Measurements from ENCODE around the gene MED9.
"Not testable (repeated sequence)": the region's sequence is repeated elsewhere in the genome, so short reads cannot be mapped to it uniquely, and the experiment has no call there.

Gene MED9

DNA sequence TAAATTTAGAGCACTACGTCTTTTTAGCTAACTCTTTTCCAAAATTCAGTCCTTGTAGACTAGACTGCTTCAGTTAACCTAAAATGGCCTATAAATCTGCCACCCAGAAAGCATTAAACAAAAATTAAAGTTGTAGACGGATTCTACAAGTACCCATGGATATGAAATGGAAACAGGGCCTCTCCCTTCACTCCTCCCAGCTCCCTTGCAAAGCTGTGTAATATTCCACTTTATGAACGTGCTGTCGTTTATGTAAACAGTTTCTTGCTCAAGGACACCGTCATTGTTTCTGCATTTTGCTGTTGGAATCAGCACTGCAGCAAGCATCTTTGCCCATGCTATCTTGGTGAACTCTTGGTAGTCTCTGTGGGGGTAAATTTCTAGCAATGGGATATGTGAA is 5.1 kb downstream of the MED9 start:
- no peak overlapping the region for H3K4me3 ChIP-seq (ENCODE audit: low read depth, low read length)
- DNase-seq (ENCODE audit: low read depth): no peak

DNA sequence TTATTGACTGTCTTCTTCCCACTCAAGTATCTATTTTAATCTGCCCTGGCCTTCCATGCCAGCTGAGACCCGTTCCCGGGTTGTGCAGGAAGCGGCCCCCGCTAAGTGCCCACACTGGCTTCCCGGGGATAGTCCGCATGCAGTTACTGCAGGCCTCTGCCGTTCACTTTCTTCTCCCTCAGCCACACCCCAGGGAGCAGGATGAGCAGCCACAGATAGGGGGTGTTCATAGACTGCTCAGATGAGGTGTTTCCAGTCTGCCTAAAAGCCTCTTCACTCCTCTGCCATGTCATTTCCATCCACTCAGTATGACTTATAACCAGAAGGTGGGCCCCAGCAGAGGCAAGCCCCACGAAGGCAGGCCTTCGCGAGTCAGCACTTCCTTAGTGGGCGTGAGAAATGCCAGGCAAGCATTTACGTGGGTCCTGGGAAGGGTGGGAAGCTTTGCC is 7.7 kb downstream of the MED9 start:
- H3K4me3 ChIP-seq (ENCODE audit: low read depth, low read length): no peak overlapping the region
- no peak for DNase-seq (ENCODE audit: low read depth)

DNA sequence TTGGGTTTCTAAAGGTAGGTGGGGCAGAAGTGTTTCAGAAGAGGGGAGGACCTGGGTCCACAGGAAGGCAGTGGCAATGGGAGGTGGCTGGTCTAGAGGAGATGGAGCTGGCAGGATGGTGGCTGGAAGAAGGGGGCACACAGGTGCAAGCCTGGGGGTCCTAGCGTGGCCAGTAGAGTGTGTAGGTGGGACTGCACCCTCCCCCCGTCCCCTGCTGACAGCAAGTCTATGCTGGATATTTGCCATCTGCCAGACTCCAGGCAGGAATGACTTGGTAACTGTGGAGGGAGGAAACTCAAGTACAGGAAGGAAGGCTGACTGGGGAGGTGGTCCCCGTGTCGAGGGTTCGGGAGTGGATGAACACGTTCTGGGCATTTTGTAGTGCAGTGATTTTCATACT is 8.6 kb downstream of the MED9 start:
- DNase-seq (ENCODE audit: low read depth): no peak
- H3K4me3 ChIP-seq (ENCODE audit: low read depth, low read length): no peak overlapping the region

DNA sequence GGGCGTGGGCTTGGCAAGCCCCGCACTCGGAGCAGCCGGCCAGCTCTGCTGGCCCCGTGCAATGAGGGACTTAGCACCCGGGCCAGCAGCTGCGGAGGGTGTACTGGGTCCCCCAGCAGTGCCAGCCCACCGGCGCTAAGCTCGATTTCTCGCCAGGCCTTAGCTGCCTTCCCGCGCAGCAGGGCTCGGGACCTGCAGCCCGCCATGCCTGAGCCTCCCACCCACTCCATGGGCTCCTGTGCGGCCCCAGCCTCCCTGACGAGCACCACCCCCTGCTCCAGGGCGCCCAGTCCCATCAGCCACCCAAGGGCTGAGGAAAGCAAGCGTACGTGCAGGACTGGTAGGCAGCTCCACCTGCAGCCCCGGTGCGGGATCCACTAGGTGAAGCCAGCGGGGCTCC is 9.6 kb downstream of the MED9 start:
- not testable (repeated sequence) for H3K4me3 ChIP-seq (ENCODE audit: low read depth, low read length); DNase-seq (ENCODE audit: low read depth)

DNA sequence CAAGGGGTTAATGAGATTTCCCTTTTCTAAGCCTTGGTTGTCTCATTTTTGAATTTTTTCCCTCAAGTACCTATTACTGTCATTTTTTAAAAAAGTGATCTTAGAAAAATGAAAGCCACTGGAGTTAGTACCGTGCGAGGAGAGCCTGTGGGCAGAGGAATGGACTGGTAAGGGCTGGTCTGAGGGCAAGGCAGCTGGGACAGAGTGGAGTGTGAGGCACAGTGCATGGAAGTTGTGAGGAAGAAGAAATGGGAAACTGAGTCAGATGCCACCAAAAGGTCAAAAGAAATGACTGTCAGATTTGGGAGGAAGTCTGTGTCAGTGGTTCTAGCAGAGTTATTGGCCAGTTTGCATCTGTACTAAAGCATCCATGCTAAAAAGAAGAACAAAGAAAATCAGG is 11.2 kb downstream of the MED9 start:
- no peak for DNase-seq (ENCODE audit: low read depth)
- H3K4me3 ChIP-seq (ENCODE audit: low read depth, low read length): no peak overlapping the region

DNA sequence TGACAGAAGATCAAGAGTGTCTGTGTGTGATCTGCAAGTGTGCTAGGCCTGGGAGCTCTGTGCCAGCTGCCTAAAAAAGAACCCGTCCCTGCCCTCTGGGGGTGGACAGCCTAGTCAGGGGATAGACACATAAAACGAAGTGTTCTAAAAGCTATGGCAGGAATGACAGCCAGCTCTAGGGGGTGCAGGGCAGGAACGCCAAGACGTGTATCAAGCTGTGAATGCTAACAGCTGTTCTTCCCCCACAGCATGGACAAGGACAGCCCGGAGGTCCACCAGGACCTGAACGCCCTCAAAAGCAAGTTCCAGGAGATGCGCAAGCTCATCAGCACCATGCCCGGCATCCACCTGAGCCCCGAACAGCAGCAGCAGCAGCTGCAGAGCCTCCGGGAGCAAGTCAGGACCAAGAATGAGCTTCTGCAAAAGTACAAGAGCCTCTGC is 14.3 kb downstream of the MED9 start:
- no peak for DNase-seq (ENCODE audit: low read depth)
- H3K4me3 ChIP-seq (ENCODE audit: low read depth, low read length): no peak overlapping the region

DNA sequence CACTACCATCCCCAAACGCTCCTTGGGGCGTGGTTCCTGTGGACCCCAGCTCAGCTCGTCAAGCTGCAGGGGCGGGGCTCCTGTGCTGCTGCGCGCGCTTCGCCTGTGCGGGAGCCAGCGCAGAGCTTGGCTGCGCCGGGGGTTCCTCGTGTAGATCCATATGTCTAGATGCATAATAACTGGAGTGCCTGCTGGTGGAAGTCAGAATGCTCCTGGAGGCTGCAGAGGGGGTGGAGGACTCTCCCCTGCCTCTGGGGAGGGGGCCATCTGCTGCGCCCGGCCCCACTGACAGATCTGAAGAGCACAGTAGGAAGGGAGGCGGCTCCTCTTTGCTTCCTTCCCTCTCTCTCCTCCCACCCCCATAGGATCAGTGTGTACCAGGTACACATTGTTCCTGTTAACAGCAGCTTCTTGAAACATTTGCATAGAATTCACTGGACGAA is 14.8 kb downstream of the MED9 start:
- no peak overlapping the region for H3K4me3 ChIP-seq (ENCODE audit: low read depth, low read length)
- DNase-seq (ENCODE audit: low read depth): no peak

DNA sequence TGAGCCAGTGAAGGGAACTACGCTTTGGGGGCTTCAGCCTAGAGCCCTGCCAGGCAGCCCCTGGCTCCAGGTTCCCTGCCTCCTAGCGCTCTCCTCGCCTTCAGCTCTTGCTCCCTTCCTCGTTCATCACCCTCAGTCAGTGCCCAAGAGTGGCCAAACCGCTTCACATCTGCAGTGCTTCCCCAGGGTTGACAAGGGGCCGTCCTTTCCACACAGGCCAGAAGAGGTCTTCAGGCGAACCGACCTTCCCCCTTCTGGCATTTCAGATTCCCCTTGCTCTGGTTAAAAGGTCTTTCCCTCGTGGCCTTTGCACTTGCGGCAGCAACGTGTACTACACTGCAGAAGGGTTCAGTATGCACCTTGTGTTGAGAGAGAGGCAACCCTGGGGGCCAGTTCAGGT is 15.3 kb downstream of the MED9 start:
- H3K4me3 ChIP-seq (ENCODE audit: low read depth, low read length): no peak overlapping the region
- no peak for DNase-seq (ENCODE audit: low read depth)

DNA sequence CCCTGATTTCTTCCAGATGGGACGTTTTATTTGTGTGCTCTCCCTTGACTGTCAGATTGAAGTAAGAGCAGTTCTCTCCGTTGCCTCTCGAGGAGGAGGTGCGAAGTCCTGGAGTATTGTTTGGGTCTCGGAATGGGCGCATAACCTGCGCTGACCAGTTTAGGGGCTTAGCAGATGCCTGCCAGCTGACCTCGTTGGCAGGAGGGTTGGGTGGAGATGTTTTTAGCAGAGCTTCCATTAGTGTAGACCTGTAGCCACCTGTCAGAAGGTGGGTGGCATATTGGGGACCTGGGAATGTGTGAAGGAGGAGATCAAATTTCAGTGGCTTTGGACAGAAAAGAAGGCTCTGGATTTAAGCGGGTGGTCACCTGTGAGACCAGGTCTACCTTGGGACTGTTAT is 15.8 kb downstream of the MED9 start:
- H3K4me3 ChIP-seq (ENCODE audit: low read depth, low read length): no peak overlapping the region
- DNase-seq (ENCODE audit: low read depth): no peak

DNA sequence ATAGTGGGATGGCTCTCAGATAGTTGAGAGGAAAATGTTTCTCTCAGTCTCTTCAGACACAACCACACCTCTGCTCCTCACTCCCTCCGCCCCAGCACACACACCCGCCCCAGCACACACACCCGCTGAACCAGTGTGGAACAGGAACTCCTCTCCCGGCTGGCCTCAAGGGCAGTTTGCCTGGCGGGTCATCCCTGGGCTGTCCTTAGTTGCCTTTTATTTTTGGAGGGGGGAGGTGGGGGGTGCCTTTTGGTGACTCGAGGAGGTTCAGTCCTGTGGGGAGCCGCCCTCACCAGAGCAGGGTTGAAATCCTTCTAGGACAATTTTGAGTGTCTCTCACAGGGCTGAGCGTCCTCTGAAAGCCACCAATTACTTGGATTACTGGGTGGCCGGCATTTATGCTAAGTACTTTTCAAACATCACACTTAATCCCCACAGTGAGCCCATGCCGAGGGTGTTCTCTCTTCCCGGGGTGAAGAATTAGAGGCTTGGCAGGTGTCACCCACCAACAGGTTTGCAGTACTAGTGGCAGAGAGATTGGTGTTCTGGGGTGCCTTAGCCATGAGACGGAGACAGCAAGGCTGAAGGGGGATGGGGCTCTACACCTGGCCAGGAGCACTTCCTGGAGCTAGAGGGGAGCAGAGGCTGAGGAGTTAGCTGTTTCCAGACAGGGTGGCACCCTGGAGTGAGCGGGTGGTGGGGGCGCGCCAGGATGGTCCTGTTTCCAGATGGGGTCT is 16.6 kb downstream of the MED9 start:
- DNase-seq (ENCODE audit: low read depth): no peak
- H3K4me3 ChIP-seq (ENCODE audit: low read depth, low read length): no peak overlapping the region

DNA sequence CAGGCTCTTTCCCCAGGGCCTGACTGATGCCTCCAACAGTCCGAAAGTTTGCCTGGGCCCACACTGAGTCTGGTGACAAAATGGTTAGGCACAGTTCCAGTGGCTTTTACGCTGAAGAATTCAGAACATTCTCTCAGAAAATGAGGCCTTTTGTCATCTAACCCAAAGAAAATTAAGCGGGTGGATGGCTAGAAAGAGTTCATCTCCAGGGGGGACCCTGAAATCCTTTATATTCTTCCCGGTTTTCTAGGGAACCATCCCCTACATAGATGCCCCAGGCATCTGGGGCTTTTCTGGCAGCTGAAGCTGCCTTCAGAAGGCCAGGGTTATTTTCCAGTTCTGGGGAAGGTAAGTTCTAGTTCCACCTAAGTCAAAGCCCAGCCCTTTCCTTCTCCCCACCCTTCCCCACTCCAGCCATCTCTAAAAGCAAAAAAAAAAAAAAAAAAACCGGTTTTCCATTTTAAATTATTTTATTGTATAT is 17.2 kb downstream of the MED9 start:
- no peak for DNase-seq (ENCODE audit: low read depth)
- no peak overlapping the region for H3K4me3 ChIP-seq (ENCODE audit: low read depth, low read length)

DNA sequence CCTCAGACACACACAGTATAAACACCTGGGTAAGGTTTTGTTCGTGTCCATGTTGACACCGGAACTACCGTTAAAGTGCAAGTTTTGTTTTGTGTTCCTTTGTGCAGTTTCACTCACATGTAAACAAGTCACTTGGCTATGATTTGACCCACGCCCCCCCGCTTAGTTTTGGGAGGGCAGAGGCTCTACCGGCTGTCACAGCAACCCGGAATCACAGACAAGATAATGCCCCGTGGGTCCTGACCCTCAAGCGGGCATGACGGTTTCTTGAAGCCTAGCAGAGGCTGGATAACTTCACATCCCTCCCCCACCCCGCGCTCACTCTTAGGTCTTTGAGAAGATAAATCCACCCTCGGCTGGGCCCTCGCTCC is 17.7 kb downstream of the MED9 start:
- H3K4me3 ChIP-seq (ENCODE audit: low read depth, low read length): peak overlapping the region; percentile 60
- DNase-seq (ENCODE audit: low read depth): no peak

DNA sequence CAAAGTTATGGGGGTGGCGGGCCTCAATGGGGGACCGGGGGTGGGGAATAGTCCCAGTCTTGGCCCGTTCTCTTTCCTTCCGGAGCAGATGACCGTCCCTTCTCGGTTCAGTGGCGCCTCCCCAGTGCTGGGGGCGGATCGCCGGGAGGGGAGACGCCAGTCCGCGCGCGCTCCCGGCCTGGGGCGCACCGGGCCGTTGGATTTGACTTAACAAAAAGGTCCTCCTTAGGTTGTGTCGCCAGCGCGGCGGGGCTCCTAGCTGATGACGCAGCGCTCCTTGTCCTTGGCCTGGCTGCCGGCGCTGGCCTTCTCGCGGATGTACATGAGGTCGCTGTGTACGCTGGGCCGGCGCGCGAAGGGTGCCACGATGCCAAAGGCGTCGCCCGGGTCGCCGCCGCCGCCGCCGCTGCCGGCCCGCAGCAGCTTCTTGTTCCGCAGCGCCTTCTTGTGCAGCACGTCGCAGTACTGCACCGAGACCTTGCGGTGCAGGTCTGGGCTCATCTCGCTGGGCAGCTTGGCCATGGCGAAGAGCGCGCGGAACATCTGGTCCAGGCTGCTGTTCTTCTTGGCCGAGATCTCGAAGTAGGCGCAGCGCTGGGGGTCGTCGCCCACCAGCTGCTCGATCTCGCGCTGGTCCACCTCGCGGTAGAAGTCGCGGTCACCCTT is 18.2 kb downstream of the MED9 start:
- H3K4me3 ChIP-seq (ENCODE audit: low read depth, low read length): peak overlapping the region; percentile 60
- no peak for DNase-seq (ENCODE audit: low read depth)

DNA sequence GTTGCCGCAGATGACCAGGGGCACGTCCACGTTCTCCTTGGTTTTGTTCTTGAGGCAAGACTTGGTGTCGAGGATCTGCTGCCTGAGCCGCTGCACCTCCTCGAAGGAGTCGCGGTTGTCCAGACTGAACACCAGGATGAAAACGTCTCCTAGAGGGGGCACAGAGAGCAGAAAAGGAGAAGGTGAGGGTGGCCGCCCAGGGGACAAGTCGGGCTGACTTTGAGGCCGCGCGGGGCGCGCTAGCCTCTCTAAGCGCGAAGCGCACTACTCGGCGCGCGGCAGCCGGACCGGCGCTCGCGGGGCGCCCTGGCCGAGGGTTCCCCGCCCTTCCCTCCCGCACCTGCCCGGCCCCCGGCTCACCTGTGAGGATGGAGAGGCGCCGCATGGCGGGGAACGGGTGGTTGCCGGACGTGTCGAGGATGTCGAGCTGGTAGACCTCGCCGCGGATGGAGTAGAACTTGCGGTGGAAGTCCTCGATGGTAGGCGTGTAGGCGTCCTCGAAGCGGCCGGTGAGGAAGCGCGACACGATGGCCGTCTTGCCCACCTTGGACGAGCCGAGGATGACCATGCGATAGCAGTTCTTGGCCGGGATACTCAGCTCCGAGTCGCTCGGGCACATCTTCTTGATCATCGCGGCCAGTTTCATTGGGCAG is 18.9 kb downstream of the MED9 start:
- no peak for DNase-seq (ENCODE audit: low read depth)

DNA sequence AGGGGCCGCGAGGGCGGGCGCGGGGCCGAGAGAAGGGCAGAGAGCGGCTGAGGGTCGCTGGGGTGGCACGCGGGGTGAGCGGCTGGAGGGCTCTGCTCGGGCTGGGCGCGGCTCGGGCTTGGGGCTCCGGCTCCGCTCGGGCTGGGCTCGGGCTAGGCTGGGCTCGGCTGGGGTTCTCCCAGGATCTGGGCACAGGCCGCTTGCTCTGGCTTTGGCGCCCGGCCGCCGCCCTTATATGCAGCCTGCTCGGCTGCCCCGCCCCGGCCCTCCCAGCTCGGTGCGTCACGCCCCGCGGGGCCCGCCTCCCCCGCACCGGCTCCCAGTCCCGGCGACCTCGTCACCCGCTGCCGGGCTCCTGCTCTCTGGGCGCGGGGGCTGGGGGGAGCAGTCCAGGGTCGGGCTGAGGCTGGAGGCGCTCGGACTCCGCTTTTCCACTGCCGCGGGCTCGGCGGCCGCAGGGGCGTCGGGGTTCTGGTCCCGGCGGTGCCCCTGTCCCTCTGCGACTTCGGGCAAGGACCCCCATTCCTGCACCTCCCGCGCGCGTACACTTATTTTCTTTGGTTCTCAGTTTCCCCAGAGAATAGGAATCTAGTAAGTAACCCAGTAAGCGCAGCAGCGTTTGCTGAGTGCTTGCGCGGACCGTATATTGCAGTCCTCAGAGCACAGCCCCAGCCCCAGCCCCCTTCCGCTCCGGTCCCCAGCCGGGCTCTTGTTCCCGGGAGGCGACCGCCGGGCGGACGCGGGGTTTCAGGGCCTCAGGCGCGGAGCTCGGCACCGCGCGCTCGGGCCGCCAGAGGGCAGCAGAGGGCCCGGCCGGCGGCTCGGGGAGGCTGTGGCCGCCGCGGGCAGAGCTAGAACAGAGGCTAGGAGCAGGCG is 19.6 kb downstream of the MED9 start, which contains the start of gene RASD1:
Gene RASD1 (minus strand): TSS at position 207 of the 876 bp plus-strand sequence. CDS start 214 bp downstream, outside the sequence.
- H3K4me3 ChIP-seq (ENCODE audit: low read depth, low read length): peak within 1 kb of the TSS; percentile 60
- peak; percentile 62 for DNase-seq (ENCODE audit: low read depth)

More for the DNA sequence above, 18.9 kb downstream of the MED9 start:
- peak overlapping the region; percentile 60 for H3K4me3 ChIP-seq (ENCODE audit: low read depth, low read length)

DNA sequence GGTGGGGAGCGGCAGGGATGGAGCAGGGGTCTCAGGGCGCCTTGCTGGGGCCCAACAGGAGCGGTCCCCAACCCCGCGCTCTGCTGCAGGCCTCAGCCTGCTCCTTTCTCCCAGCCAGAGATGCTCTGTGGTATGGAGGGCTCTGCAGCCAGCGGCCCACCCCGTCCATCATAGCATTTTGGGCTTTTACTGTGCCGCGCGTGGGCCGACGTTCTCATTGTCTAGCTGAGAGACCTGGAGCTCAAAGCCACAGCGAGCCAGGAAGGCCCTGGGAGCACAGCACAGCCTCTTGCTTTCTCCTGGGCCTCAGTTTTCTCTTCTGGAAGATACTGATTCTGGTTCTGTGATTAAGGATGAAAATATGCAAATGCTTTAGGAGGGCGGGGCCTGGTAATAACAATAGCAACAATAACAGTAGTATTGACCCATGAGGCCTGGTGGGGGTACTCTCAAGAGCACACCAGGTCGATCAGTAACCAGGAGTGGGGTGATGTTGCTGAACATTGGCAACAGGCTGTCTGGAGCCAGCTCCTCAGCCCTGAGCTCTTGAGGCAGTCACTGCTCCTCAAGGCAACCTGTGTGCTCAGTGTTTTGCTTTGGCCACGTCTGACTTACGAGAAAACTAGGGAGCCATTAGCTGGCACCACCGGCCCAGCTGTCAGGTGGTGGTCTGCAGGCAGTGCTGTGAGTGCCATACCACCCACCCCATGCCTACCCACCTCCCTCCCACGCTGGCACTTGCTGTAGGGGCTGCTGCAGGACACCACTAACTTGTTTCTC is 20.5 kb downstream of the MED9 start:
- H3K4me3 ChIP-seq (ENCODE audit: low read depth, low read length): peak overlapping the region; percentile 13

DNA sequence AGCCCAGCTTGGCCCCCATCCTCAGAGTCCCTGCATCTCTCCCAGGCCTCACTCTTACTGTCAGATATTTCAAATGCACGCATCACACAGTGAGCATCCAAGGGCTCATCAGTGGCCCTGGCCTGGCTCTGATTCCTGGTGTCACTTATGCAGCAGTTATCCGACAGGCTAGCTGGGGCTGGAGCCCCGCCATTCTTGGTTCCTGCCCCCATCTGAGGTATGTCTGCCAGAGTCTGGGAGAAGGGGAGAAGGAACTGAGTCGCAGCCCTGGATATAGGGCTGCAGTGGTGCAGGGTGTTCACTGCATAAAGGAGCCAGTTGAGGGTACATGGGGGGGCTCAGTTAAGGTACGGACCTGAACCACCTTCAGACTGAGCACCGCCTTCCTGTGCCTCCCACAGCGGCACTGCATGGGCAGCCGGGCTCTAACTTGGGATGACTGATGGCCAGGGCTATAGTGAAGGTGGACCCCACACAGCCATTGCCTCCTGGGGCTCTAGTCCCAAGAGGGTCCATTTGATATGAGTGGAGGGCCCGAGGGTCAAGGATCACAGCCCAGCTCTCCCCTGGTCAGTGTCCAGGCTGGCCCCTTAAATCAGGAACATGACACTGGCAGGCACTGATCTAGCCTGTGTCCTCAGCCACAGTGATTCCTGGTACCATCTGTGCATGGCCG is 21.2 kb downstream of the MED9 start:
- no peak for DNase-seq (ENCODE audit: low read depth)
- no peak overlapping the region for H3K4me3 ChIP-seq (ENCODE audit: low read depth, low read length)

More for the DNA sequence above, 20.5 kb downstream of the MED9 start:
- DNase-seq (ENCODE audit: low read depth): no peak

Data from skeletal muscle cell (primary cell).